Activated CD4-positive, CD25-positive, alpha-beta regulatory T cell (primary cell): ENCODE data around the gene CIP2A.
A peak's percentile ranks its signal among the peaks of the same experiment; 100 is the strongest.
"Not testable (repeated sequence)": the region's sequence is repeated elsewhere in the genome, so short reads cannot be mapped to it uniquely, and the experiment has no call there.

Experiments
- DNase-seq, 4 experiments: peaks; one replicate each; lab custom pipeline; 2025; lab: John Stamatoyannopoulos, UW

The CIP2A gene

DNA sequence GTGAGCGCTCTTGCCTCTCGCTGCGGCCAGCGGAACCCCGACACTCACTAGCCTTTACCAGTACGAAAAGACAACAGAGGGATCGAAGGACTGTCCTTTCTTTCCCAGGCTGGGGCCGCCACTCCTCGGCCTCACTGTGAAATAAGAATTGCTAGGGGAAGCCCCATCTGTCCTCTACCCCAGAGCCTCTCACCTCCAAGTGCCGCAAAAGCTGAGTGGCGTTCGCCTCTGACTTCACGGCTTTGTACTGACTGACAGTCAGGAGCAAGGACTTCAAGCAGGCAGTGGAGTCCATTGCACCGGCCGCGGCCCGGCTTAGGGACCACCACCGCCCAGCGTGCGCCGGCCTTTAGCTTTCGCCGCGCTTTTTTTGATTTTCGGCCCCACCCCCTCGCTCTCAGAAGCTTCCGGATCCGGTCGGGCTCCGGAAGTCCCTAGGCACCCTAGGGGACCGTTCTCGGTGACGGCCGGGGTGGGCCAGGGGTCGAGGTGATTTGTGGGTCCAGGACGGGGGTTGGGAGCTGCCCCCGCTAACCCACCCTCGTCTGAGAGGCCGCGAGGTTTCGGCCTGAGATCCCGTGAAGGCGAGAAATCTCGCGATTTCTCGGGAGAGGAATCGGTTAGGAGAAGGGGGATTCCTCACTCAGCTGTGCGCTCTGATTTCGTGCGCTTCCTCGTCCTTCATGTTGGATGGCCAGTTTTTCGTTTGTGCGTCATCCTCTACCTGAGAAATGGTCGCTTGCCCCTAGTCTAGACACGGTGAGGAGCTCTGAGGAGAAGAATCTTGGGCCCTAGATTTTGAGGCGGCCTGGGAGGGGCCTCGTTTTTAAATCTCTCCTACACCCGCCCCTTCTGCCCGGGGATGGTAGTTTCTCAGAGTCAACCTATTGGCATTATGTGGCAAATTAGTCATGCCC is at the start of gene CIP2A, which contains the start of gene DZIP3:
Gene CIP2A, minus strand, starts transcription at position 358 of the 917 bp plus-strand sequence. Its CDS starts 63 bp downstream, at position 295.
Gene DZIP3, plus strand, starts transcription at position 642 of the 917 bp plus-strand sequence. CDS start 15,685 bp downstream, outside the sequence.
- peak; percentile 59 to 75 (median 66) for DNase-seq

GRCh38 chr3:108629974-108630373 is 40.7 kb upstream of the CIP2A start:
- DNase-seq: no peak

GRCh38 chr3:108623504-108623903 is 34.3 kb upstream of the CIP2A start:
- DNase-seq: no peak

- DNase-seq: no peak
Observed at GRCh38 chr3:108620250-108620649, 31.0 kb upstream of the CIP2A start.

DNA sequence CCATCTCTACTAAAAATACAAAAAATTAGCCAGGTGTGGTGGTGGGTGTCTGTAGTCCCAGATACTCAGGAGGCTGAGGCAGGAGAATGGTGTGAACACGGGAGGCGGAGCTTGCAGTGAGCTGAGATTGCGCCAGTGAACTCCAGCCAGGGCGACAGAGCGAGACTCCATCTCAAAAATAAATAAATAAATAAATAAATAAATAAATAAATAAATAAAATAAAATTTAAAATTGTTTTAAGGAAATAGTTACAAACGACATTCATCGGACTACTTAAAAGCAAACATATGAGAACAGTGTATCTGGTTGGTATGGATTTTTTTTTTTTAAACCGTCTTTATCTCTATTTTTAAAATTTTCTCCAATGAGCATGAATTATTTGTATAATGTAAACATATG is 26.9 kb upstream of the CIP2A start:
- not testable (repeated sequence) for DNase-seq

DNA sequence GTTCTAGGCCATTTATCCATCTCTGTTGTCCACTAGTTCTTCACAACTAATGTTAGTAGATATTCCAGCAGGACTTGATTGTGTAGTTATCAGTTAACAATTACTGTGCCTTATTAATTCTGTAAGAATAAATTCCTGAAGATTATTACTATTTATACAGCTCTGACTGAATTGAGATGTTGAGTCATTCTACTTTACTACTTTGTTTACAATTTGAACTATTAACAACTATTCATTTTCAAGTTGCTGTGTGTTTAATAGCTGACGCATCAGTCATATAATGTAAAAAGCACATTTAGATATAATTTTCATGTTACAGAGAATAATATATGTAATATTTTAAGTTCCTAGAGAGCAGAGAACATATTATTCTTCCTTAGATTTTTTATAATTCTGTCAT is 21.4 kb upstream of the CIP2A start:
- no peak for DNase-seq

DNA sequence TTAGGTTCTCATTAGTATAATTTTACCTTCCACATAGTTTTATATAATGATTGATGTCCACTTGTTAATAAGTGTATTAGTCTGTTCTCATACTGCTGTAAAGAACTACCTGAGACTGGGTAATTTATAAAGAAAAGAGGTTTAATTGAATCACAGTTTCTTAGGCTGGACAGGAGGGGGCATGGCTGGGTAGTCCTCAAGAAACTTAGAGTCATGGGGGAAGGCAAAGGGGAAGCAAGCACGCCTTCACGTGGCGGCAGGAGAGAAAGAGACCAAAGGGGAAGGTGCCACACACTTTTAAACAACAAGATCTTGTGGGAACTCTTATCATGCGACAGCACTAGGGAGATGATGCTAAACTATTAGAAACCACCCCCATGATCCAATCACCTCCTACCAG is 19.5 kb upstream of the CIP2A start:
- DNase-seq: no peak

- no peak for DNase-seq
Observed at GRCh38 chr3:108605491-108605890, 16.3 kb upstream of the CIP2A start.

GRCh38 chr3:108605028-108605427 is 15.8 kb upstream of the CIP2A start:
- no peak for DNase-seq

DNA sequence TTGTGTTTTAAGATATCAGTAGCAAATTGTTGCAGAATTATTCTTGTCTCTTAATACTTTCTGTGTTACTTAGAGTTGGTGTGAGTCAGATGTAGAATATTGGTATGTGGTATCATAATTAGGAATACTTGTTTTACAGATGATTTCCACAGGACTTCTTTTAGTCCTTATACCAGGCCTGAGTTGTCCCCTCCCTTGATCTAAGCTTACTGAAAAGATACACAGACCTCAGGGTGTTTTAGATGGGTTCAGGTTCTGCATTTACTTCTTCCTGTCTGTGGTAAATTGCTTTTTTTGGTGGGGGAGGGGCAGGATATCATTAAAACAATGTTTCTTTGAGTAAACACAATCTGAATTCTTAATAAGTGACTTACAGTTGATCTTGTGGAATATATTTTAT is 14.5 kb upstream of the CIP2A start:
- DNase-seq: peak in 1 of 4 experiments; percentile 1

GRCh38 chr3:108602935-108603294 is 13.7 kb upstream of the CIP2A start:
- no peak for DNase-seq

- no peak for DNase-seq
Observed at GRCh38 chr3:108602249-108602934, 13.2 kb upstream of the CIP2A start.

- no peak for DNase-seq
Observed at GRCh38 chr3:108599677-108600409, 10.6 kb upstream of the CIP2A start.

GRCh38 chr3:108598375-108598774 is 9.1 kb upstream of the CIP2A start:
- DNase-seq: no peak

DNA sequence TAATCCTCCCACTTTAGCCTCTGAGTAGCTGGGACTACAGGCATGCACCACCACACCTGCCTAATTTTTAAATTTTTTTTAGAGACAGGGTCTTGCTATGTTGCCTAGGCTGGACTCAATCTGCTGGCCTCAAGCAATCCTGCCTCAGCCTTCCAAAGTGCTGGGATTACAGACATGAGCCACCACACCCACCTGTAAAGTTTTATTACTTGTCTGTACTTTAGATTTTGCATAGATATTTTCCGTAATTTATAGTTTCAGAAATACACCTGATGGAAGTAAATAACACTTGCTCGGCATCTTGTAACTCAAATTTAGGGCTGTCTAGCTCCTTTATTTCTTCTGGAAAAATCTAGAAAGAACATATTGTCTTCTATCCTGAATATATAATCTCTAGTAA is 6.1 kb upstream of the CIP2A start:
- no peak for DNase-seq

- no peak for DNase-seq
Observed at GRCh38 chr3:108590460-108590859, 1.2 kb upstream of the CIP2A start.

- no peak for DNase-seq
Observed at GRCh38 chr3:108589998-108590323, 723 bp upstream of the CIP2A start.

GRCh38 chr3:108588601-108589000 is 637 bp downstream of the CIP2A start:
- no peak for DNase-seq

DNA sequence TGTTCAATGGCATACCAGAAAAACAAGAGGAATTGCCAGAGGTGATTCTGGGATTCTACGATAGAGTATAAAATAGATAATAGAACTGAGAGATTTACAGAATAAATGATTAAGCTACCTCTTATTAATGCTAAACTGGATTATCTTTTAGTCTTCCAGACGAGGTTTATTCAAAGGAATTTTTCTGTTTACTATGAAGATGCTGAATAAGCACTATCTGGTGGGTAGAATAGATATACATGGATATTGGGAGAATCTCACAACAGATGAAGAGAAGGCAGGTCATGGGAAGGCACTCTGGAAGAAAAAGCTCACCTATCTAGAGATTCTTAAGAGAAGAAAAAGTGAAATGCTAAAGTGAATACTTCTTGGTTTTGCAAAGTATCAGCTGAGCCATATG is 11.2 kb downstream of the CIP2A start:
- DNase-seq: no peak

DNA sequence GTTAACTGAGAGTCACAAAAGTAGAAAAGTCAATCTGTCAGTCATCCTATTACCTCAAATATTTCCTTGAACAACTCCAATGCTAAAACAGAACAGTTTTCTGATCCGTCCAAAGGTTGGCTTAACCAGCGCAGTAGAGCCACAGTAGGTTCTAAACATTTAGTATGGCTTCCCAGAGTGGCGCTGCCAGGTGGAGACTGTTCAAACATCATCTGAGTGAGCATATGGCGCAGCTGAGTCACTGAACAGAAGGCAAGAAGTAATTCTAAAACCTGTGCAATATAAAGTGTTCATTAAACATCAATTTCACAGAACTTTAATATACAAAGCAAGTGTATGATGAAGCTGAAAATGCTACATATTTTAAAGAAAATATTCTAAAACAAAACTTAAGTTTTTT is 19.9 kb downstream of the CIP2A start:
- DNase-seq: no peak

DNA sequence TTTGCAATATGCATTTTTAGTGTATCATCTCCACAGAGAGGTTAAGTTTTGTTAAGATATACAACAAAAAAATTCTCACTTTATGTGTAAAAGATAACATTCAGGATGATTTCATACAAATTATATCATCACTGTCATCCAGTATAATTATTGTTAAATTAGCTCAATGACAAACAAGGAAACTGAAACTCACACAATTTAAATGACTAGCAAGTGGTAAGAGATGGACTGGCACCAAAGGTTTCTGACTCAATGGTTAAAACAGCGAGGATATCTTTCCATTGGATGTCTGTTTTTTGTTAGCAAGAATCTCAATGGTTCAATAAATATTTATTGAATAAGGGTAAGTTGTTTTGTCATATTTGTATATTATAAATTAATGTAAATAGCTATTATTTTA is 22.6 kb downstream of the CIP2A start:
- DNase-seq: no peak

DNA sequence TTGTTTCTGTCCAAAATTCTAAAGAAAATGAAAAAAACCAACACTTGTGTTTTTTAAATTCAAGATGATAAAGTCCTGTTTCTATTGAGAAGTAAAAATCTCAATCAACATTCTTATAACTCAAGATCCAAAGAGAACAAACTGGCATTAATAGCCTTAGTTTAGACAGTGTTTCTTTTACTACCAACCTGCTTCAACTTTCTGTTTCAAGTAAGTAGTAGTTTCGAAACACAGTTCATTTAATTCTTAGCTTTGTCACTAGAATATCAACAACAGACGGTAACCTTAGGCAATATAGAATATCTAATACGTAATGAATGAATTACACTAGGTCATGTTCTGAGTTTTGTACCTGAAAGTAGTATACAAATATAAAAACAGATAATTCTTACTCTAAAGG is 23.7 kb downstream of the CIP2A start:
- DNase-seq: no peak

- DNase-seq: no peak
Observed at GRCh38 chr3:108564564-108564963, 24.7 kb downstream of the CIP2A start.
